Coronary artery (tissue), 2 donors: ENCODE measurements around the gene REM1.
"Not testable (repeated sequence)": the region's sequence is repeated elsewhere in the genome, so short reads cannot be mapped to it uniquely, and the experiment has no call there.

Experiments
- DNase-seq: peaks from one replicate; pipeline ENCODE4 v3.0.0-alpha.2; 2017; ENCODE audit warnings: low spot score
- H3K27ac ChIP-seq, 2 donors: fragments of 200-600 bp; sonication (generic); one replicate each; pipeline ENCODE4 v1.5.1; 2016 to 2019
- H3K4me3 ChIP-seq: fragments of 200-600 bp; sonication (generic); 2 replicates; pipeline ENCODE4 v1.5.1; 2016; ENCODE audit warnings: mild to moderate bottlenecking, moderate library complexity
- CTCF ChIP-seq: fragments of 200-600 bp; sonication (generic); IDR thresholded peaks from one replicate; pipeline ENCODE4 v1.5.1; 2019; ENCODE audit warnings: antibody characterized with exemption

Gene REM1

DNA sequence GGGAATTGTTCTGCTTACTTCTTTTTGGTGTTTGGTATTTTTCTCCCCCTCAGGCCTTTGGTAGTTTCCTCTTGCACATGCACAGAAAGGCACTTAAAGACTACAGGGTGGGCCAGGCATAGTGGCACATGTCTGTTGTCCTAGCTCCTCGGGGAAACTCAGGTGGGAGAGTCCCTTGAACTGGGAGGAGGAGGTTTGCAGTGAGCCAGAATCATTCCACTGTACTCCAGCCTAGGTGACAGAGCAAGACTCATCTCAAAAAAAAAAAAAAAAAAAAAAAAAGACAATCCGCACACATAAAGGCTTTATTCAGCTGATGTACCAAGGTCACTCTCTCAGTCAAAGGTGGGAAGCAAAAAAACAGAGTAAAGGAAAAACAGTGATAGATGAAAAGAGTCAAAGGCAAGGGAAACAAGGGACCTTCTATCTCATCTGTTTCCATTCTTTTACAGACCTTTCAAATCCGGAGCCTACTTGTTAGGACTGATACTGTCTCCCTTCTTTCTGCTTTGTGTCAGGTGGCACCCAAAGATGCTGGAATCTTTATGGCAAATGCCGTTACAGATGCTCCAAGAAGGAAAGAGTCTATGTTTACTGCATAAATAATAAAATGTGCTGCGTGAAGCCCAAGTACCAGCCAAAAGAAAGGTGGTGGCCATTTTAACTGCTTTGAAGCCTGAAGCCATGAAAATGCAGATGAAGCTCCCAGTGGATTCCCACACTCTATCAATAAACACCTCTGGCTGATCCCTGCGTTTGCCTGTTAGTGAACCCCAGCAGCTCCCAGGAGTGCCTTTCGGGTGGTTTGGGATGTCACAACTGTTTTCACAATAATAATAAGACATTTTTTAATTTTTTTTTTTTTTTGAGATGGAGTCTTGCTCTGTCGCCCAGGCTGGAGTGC lies 25.3 kb upstream of the REM1 start:
- DNase-seq = no peak
- no peak for TF ChIP-seq CTCF
- no peak overlapping the region for H3K27ac ChIP-seq

GRCh38 chr20:31452575-31452974 lies 22.5 kb upstream of the REM1 start:
- no peak overlapping the region for H3K4me3 ChIP-seq
- TF ChIP-seq CTCF = no peak
- DNase-seq = no peak
- peak overlapping the region; percentile 64 to 76 for H3K27ac ChIP-seq

More for the DNA sequence above, 25.3 kb upstream of the REM1 start:
- no peak overlapping the region for H3K4me3 ChIP-seq

DNA sequence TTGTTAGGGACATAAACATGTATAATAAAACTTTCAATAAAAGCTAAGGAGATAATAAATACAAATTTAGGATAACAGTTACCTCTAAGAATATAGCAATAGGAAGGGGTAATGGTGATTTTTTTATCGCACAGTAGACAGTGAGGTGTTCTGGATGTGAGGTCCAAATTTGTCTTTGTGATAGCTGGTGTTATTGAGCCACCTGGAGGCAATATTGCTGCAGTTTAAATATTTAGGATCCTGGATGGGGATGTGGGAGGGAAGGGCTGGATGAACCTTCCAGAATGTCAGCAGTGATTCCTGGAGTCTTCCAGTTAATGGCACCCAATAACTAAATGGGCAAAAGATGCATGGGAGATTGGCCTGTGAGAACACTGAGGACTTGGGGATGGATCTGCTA lies 20.7 kb upstream of the REM1 start:
- DNase-seq = no peak
- Histone ChIP-seq H3K27ac (no peak overlapping the region), H3K4me3 (no peak overlapping the region)
- TF ChIP-seq CTCF = no peak

DNA sequence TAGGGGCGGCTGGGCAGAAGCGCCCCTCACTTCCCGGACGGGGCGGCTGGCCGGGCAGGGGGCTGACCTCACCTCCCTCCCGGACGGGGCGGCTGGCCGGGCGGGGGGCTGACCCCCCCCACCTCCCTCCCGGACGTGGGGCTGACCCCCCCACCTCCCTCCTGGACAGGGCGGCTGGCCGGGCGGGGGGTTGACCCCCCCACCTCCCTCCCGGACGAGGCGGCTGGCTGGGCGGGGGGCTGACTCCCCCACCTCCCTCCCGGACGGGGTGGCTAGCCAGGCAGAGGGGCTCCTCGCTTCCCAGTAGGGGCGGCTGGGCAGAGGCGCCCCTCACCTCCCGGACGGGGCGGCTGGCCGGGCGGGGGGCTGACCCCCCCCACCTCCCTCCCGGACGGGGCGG lies 4.1 kb upstream of the REM1 start:
- not testable (repeated sequence) for DNase-seq, H3K27ac ChIP-seq, H3K4me3 ChIP-seq

DNA sequence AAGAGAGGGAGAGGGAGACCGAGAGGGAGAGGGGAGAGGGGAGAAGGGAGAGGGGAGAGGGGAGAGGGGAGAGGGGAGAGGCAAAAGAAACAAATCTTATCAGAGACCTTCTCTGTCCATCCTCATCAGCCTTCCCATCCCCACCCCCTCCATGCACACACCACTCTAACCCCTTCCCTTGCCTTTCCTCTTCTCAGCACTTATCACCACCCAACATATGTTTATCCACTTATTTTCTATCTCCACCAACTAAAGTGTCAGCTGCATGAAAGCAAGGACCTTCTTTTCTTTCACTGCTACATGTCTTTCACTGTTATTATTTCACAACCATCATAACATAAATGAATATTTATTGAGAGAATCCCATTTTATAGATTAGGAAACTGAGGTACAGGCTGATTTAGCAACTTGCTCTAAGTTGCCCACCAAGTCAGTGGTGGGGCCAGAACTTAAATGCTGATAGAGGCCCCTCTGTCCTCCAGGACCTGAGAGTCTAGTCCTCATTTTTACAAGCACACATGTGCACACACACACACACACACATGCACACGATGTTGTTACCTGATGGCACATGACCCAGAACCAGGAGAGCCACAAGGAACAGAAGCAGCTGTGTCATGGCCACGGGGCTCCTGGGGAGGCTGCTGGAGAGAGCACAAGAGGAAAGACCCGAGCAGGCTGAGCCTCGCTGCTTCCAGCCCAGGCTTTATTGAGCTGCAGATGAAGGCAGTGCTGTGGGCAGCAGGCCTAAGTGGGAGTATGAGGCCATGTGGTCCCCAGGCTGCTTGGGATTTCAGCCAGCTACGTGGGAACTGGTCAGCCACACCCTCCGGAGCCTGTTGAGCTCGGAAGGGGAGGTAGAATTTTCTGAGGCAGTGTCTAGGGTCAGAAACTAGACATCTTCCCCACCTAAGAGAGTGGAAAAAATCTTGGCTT lies 2.4 kb upstream of the REM1 start:
- no peak overlapping the region for H3K4me3 ChIP-seq
- no peak for TF ChIP-seq CTCF
- DNase-seq = no peak
- H3K27ac ChIP-seq = peak overlapping the region in 1 of 2 donors; percentile 16

DNA sequence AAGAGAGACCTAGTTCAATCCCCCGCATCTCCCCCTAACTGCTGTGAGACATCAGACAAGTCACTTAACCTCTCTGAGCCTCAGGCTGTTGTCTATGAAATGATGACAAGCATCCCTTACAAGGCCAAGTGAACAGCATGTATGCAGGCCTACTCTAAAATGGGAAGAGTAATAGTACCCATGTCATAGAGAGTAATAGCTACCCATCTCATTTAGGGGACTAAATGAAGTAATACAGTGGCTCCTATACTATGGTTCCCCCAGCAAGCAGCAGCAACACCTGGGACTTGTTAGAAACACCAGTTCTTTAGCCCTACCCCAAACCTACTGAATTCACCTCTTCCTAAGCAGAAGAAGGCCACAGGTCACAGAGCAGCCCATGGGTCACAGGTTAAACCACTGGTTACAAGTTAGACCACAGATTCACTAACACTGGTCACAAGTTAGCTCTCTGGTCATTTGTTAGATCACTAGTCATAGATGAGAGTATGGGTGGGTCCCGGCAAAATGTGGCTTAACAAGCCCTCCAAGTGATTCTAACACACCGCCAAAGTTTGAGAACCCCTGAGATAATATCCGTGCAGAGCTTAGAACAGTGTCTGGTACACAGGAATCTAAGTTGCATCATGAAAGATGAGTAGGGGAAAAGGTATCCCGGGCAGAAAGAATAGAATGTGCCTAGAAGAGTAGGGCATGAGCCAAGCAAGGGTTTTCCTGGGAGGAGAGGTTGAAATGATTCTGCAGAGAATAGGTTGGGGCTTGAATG lies 1.6 kb upstream of the REM1 start:
- TF ChIP-seq CTCF = no peak
- Histone ChIP-seq H3K4me3 (no peak overlapping the region), H3K27ac (peak overlapping the region in 1 of 2 donors; percentile 12)
- no peak for DNase-seq

DNA sequence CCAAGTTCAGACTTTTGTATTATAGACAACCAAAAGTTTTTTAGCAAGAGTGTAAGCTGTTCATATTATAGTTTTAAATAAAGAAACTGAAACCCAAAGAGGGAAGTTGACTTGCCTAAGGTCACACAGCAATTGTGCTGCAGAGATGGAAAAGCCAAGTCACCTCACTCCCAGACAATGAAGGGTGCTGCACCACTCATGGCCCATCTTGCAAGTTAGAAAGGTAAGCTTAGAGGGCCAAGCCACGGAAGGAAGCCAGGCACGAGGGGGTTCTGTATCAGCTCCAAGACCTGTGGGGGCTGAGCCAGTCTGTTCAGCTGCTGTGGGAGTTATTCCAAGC lies 1.0 kb upstream of the REM1 start:
- Histone ChIP-seq H3K4me3 (no peak overlapping the region), H3K27ac (peak overlapping the region in 1 of 2 donors; percentile 92)
- TF ChIP-seq CTCF = no peak
- no peak for DNase-seq
